SK-N-SH treated with all-trans-retinoic acid at 6 μM for 48 hours (cell line): ENCODE results near the gene KMT2A.
A peak's percentile ranks its signal among the peaks of the same experiment; 100 is the strongest.

Source experiments
- ATAC-seq: fragments of 200-7000 bp; cut with Tn5 transposase; 3 replicates; pipeline ENCODE4 v1.9.1; 2020; ENCODE audit warnings: mild to moderate bottlenecking, moderate library complexity
- ARNTL ChIP-seq: fragments of 450-650 bp; formaldehyde crosslinking; IDR thresholded peaks from 2 replicates; pipeline ENCODE4 v1.5.0; 2020; ENCODE audit warnings: low read depth, mild to moderate bottlenecking, moderate library complexity, borderline replicate concordance
- BACH2 ChIP-seq: fragments of 250-450 bp; sonication (Bioruptor Pico); IDR thresholded peaks from 2 replicates; pipeline ENCODE4 v1.9.0; 2021; ENCODE audit warnings: mild to moderate bottlenecking, borderline replicate concordance
- CREB5 ChIP-seq: fragments of 250-450 bp; sonication (Bioruptor Pico); IDR thresholded peaks from 2 replicates; pipeline ENCODE4 v1.5.1; 2020; ENCODE audit warnings: low read depth, mild to moderate bottlenecking, moderate library complexity
- CSDC2 ChIP-seq: fragments of 250-450 bp; sonication (Bioruptor Pico); IDR thresholded peaks from 2 replicates; pipeline ENCODE4 v1.5.0; 2020; ENCODE audit warnings: mild to moderate bottlenecking, moderate library complexity
- CSRNP3 ChIP-seq: fragments of 250-450 bp; sonication (Bioruptor Pico); IDR thresholded peaks from 2 replicates; pipeline ENCODE4 v1.5.1; 2021; ENCODE audit warnings: mild to moderate bottlenecking, moderate library complexity
- ESRRG ChIP-seq: fragments of 250-450 bp; sonication (Bioruptor Pico); IDR thresholded peaks from 2 replicates; pipeline ENCODE4 v1.6.1; 2021; ENCODE audit warnings: mild to moderate bottlenecking
- ISL1 ChIP-seq: fragments of 250-450 bp; sonication (Bioruptor Pico); IDR thresholded peaks from 2 replicates; pipeline ENCODE4 v2.1.2; 2022; ENCODE audit warnings: mild to moderate bottlenecking, moderate library complexity
- OSR1 ChIP-seq: fragments of 250-450 bp; sonication (Bioruptor Pico); IDR thresholded peaks from 2 replicates; pipeline ENCODE4 v1.8.0; 2022; ENCODE audit warnings: moderate library complexity, mild to moderate bottlenecking, inconsistent platforms
- PATZ1 ChIP-seq: fragments of 250-450 bp; sonication (Bioruptor Pico); IDR thresholded peaks from 2 replicates; pipeline ENCODE4 v1.8.0; 2020; ENCODE audit warnings: mild to moderate bottlenecking, moderate library complexity, borderline replicate concordance
- POU6F1 ChIP-seq: fragments of 250-450 bp; sonication (Bioruptor Pico); IDR thresholded peaks from 2 replicates; pipeline ENCODE4 v1.8.0; 2021; ENCODE audit warnings: low read depth, mild to moderate bottlenecking, moderate library complexity, borderline replicate concordance
- RARB ChIP-seq: fragments of 250-450 bp; sonication (Bioruptor Pico); IDR thresholded peaks from 2 replicates; pipeline ENCODE4 v1.8.0; 2021; ENCODE audit warnings: mild to moderate bottlenecking, moderate library complexity
- SNAI2 ChIP-seq: fragments of 250-450 bp; sonication (Bioruptor Pico); IDR thresholded peaks from 2 replicates; pipeline ENCODE4 v1.5.0; 2020; ENCODE audit warnings: mild to moderate bottlenecking, moderate library complexity
- TCF4 ChIP-seq: fragments of 250-450 bp; sonication (Bioruptor Pico); IDR thresholded peaks from 2 replicates; pipeline ENCODE4 v1.8.0; 2021; ENCODE audit warnings: mild to moderate bottlenecking, moderate library complexity, borderline replicate concordance
- TOX ChIP-seq: fragments of 250-450 bp; sonication (Bioruptor Pico); IDR thresholded peaks from 2 replicates; pipeline ENCODE4 v1.8.0; 2021; ENCODE audit warnings: mild to moderate bottlenecking, moderate library complexity, borderline replicate concordance
- TSHZ2 ChIP-seq: fragments of 250-450 bp; sonication (Bioruptor Pico); IDR thresholded peaks from 2 replicates; pipeline ENCODE4 v1.5.0; 2020; ENCODE audit warnings: mild to moderate bottlenecking, moderate library complexity
- ZC3H10 ChIP-seq: fragments of 250-450 bp; sonication (Bioruptor Pico); IDR thresholded peaks from 2 replicates; pipeline ENCODE4 v1.5.1; 2021; ENCODE audit warnings: mild to moderate bottlenecking, moderate library complexity
- ZFP3 ChIP-seq: fragments of 250-450 bp; sonication (Bioruptor Pico); IDR thresholded peaks from 2 replicates; pipeline ENCODE4 v1.5.0; 2020; ENCODE audit warnings: mild to moderate bottlenecking, moderate library complexity
- ZFP30 ChIP-seq: fragments of 450-650 bp; formaldehyde crosslinking; IDR thresholded peaks from 2 replicates; pipeline ENCODE4 v1.5.0; 2022; ENCODE audit warnings: mild to moderate bottlenecking, moderate library complexity
- ZNF565 ChIP-seq: fragments of 450-650 bp; formaldehyde crosslinking; conservative IDR thresholded peaks from 2 replicates; pipeline ENCODE4 v1.5.0; 2020; ENCODE audit warnings: low read depth, mild to moderate bottlenecking, moderate library complexity
- ZNF70 ChIP-seq: fragments of 450-650 bp; formaldehyde crosslinking; IDR thresholded peaks from 2 replicates; pipeline ENCODE4 v1.5.0; 2020; ENCODE audit warnings: mild to moderate bottlenecking, moderate library complexity
- ZNF8 ChIP-seq: fragments of 450-650 bp; formaldehyde crosslinking; IDR thresholded peaks from 2 replicates; pipeline ENCODE4 v1.5.0; 2020; ENCODE audit warnings: mild to moderate bottlenecking, moderate library complexity

KMT2A gene

GRCh38 chr11:118522571-118523072 is 86.3 kb downstream of the KMT2A start:
- peak; percentile 87 for ATAC-seq
- TF ChIP-seq ZFP3 (CRISPR knock-in tag) (no peak), TOX (CRISPR knock-in tag) (no peak), CSRNP3 (CRISPR knock-in tag) (no peak), ESRRG (no peak), ARNTL (no peak), CSDC2 (no peak), OSR1 (no peak), PATZ1 (no peak), ZC3H10 (CRISPR knock-in tag) (no peak), ZNF8 (CRISPR knock-in tag) (no peak), ZNF565 (CRISPR knock-in tag) (no peak), BACH2 (CRISPR knock-in tag) (no peak), ISL1 (CRISPR knock-in tag) (no peak), TSHZ2 (CRISPR knock-in tag) (no peak), POU6F1 (CRISPR knock-in tag) (no peak), SNAI2 (CRISPR knock-in tag) (no peak), ZFP30 (CRISPR knock-in tag) (no peak)

GRCh38 chr11:118524356-118524755 is 88.1 kb downstream of the KMT2A start:
- TF ChIP-seq TOX (CRISPR knock-in tag) (no peak), TCF4 (no peak), RARB (CRISPR knock-in tag) (no peak), PATZ1 (no peak), OSR1 (no peak), POU6F1 (CRISPR knock-in tag) (no peak), BACH2 (CRISPR knock-in tag) (no peak), ZNF70 (CRISPR knock-in tag) (no peak), CREB5 (CRISPR knock-in tag) (no peak)
- no peak for ATAC-seq
